Bone marrow (tissue), 2 donors: Measurements from ENCODE around the gene SIGLEC14.
"Not testable (repeated sequence)": the region's sequence is repeated elsewhere in the genome, so short reads cannot be mapped to it uniquely, and the experiment has no call there.

Experiments used
- DNase-seq, 2 donors: peaks; one replicate each; lab custom pipeline; 2025; lab: John Stamatoyannopoulos, UW

The SIGLEC14 gene, protein sequence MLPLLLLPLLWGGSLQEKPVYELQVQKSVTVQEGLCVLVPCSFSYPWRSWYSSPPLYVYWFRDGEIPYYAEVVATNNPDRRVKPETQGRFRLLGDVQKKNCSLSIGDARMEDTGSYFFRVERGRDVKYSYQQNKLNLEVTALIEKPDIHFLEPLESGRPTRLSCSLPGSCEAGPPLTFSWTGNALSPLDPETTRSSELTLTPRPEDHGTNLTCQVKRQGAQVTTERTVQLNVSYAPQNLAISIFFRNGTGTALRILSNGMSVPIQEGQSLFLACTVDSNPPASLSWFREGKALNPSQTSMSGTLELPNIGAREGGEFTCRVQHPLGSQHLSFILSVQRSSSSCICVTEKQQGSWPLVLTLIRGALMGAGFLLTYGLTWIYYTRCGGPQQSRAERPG

DNA sequence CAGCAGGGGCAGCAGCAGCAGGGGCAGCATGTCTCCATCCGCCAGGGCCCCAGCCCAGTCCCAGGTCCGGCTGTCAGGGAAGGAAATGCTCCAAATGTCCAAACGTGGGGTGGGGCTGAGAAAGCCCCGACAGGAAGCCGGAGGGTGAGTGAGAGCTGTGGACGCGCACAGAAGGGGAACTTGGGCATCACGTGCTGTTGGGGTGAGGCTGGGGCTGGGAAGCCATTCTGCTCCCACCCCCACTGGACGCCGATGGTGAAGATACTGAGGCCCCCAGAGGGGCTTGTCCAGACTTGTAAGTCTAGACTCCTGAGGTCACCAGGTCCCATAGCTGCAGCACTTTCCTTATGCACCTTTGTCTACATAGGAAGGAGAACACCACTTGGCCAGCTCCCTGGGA lies at the start of gene SIGLEC14:
Gene SIGLEC14 (minus strand): TSS at position 96 of the 400 bp plus-strand sequence. CDS start 66 bp downstream, at position 30.
- DNase-seq = not testable (repeated sequence)

DNA sequence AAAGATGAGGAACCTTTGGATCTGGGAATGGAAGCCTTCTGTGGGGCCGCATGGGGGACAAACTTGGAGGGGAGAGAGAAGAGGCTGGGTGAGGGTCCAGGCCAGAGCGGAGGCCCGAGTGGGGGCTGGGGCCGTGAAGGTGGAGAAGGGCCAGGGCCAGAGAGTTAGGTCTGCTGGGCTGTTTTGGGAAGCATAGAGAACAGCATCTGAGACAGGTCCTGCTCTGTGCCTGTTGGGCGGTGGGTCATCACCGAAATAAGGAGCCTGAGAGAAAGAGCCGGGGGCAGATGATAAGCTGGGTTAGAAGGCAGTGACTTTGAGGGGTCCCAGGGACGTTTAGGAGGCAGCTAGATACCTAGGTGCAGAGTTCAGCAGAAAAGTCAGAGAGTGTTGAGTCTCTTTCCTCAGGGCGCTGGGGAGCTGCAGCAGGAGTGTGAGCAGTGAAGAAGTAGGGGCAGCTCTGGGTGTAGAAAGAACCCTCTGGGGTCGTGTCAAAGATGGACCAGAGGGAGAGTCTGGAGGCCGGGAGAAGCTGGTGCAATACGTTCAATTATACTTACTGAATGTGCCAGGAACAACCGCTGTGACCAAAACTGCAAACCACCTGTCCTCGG lies 49.2 kb upstream of the SIGLEC14 start:
- DNase-seq = no peak

DNA sequence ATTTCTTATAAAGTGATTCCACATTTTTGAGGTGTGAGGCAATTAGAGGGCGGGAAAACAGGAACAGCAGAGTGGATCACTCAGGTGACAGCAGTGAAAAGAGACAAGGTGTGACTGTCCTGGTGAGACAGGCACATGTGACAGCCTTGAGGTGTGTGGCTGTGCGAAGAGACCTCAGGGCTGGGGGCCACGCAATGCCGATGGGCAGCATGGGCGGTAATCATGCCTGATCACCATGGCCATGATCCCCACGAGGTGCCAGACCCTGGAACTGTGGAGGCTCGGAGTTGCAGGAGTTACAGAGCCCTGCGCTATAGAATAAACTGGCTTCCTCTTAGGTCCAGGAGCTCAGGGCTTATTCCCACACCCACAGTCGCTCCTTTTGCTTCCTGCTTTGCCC lies 48.5 kb upstream of the SIGLEC14 start:
- no peak for DNase-seq

DNA sequence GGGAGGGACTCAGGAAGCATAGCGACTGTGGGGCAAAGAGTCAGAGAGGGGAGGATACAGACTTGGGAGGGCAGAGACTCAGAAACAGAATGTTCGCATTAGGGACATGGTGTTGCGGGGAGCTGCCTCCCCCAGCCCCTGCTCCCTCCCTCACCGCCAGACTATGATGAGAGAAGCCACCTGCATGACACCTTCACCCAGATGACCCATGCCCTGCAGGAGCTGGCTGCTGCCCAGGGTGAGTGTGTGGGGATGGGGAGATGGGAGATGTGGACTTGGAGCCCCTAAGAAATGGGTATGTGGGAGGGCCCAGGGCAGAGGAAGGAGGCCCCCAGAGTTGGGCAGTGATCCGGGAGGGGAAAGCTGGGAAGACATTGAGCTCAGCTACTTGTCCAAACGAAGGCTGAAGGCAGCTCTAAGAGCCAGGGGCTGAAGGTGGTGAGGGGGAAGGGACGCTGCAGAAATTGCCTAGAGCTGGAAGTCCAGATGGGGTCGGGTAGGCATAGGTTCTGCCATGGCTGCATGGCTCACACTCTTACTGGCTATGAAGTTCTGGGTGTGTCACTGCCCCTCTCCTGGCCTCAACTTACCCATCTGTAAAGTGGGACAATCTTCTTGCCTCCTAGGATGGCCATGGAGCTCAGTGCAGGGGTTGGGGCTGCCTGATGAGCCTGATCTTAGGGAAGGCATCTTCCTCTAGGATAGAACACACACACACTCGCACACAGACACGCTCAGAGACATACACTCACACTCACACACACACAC lies 47.9 kb upstream of the SIGLEC14 start:
- no peak for DNase-seq

DNA sequence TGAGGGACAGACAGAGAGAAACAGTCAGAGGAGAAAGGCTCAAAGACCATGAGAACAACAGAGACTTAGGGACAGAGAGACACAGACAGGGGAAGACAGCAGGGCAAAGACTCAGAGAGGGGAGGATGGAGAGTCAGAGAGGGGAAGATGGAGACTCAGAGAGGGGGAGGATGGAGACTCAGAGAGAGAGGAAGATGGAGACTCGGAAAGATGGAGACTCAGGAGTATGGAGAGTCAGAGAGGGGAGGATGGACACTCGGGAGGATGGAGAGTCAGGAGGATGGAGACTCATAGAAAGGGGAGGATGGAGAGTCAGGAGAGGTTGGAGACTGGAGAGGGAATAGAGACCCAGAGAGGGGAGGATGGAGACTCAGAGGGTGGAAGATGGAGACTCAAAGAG lies 47.2 kb upstream of the SIGLEC14 start:
- no peak for DNase-seq

DNA sequence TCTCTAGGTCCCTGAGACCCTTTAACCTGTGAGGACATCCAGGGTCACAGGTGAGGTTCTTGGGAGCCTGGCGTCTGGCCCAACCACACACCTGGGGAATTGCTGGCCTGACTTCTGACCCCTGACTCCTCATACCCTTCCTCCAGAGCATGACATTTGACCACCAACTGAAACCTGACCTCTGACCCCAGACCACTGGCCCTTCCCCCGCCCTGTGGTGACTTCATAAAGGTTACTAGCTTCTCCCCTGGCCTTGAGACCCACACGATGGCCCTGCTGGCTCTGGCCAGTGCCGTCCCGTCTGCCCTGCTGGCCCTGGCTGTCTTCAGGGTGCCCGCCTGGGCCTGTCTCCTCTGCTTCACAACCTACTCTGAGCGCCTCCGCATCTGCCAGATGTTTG lies 46.6 kb upstream of the SIGLEC14 start, which contains the start of gene SPACA6:
Gene SPACA6 (plus strand): TSS at position 71 of the 400 bp plus-strand sequence. CDS start 197 bp downstream, at position 268.
- no peak for DNase-seq

DNA sequence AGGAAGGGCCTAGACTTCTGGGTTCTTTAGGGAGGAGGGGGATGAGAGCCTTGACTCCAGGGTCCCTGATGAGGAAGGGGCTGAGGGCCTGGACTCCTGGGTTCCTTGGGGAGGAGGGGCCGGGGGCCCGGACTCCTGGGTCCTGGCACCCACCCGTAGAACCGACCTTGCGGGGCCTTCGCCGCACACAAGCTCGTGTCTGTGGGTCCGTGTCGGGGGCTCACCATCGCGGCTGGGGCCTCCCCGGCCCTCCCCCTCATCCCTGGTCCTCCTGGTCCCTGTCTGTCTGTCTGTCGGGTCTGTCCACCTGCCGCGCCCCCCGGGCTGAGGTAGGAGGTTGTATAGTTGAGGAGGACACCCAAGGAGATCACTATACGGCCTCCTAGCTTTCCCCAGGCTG lies 45.8 kb upstream of the SIGLEC14 start:
- no peak for DNase-seq

DNA sequence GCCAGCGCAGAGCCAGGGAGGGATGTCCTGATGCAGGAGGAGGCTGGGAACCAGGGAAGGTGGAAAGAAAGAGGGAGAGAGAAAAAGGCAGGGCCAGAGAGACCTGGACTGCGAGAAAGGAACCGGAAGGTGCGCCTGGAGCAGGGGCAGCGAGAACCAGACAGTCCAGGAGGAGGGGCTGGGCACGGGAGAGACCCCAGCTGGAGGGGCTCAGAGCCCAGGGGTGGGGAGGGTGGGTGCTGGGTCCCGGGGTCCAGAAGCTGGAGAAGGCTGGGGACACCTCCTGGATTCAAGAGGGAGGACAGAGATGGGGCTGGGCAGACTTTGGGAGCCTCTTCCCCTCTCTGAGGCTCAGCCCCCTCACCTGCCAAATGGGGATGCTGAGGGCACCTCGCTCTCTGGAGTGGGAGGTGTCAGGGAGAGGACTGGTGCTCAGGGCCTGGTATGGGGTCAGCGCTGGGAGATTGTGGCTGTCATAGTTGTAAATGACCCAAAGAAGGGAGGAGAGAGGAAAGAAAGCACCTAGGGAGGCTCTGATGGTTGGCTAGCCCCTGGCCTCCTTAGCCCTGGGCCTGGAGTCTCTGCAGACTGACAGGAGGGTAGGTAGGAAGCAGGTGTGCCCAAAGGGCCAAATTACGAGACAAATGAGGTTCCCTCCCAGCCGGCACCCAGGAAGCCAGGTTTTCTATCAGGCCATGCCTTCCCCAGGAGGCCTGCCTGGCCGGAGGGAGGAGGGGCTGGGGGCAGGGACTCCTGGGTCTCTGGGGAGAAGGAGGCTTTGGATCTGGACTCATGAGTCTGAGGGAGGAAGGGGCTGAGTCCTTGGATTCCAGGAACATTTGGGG lies 45.2 kb upstream of the SIGLEC14 start:
- no peak for DNase-seq

DNA sequence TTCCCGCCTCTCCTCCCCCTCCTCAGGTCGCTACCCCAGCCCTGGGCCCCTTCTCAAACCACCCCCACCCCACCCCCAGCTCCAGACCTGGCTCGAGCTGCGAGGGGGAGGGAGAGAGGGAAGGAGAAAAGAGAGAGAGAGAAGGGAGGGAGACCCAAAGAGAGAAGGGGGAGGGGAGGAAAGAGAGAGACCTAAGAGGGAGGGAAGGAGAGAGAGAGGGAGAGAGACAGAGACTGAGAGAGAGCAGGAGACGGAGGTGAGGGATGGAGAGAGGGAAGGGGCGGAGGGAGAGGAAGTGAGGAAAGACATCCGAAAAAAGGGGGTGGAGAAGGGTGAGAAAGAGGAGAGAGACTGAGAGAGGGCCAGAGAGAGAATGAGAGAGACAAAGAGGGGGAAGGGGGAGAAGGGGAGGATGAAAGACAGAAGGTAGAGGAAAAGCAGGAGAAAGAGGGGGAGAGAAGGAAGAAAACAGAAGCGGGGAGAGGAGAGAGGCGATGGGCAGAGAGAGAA lies 44.5 kb upstream of the SIGLEC14 start:
- no peak for DNase-seq

DNA sequence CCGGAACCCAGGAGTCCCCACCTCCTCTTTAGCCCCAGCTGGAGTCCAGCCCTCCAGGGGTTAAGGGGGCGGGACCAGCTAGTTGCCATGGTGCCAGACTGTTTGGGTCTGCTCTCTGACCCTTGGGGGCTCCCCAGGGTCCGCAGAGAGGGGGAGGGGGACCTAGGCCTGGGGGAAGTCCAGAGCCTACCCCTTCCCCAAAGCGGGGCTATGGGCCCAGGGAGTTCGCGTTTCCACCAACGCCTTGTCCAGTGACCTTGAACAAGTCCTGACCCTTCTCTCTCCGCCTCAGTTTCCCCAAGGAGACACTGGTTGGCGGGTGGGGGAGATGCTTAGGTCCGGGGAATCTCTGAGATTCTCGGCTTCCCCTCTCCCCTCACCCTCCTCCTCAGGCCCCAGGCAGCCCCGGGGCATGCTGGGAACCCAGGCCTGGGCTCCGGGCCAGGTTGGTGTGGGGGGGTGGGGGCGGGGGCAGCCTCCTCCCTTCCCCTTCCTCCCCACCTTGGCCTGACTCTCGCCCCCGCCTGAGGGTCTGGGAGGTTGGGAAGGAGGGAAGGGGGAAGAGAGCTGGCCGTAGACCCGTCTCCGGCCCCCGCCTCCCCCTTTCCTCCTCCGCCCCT lies 43.9 kb upstream of the SIGLEC14 start:
- DNase-seq = peak in 1 of 2 donors; percentile 19

DNA sequence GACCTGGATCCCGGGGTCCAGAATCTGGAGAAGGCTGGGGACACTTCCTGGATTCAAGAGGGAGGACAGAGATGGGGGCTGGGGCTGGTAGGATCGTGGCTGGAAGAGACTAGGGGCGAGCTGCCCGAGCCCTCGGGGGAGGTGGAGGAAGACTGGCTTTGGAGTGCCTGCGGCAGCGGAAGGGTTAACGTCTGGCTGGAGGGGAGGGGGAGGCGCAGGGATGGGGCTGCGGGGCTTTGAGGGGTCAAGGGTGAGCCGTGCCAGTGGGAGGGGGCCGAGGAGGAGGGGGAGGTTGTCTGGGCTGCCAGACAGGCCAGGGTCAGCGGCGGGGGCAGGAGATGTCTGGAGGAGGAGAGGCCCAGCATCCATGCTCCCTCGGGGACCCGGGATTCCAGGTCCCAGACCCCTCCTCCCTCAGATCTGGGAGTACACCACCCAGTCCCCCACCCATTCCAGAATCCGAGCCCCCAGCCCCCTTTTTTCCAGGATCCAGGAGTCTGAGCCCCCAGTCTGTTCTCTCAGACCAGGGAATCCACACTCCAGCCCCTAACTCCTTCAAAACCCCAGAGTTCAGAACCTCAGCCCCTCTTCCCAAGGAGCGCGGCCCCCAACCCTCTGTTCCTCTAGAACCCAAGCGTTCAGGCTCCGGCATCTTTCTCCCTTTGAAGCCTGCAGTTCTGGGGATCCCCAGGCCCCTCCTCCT lies 43.3 kb upstream of the SIGLEC14 start:
- no peak for DNase-seq

DNA sequence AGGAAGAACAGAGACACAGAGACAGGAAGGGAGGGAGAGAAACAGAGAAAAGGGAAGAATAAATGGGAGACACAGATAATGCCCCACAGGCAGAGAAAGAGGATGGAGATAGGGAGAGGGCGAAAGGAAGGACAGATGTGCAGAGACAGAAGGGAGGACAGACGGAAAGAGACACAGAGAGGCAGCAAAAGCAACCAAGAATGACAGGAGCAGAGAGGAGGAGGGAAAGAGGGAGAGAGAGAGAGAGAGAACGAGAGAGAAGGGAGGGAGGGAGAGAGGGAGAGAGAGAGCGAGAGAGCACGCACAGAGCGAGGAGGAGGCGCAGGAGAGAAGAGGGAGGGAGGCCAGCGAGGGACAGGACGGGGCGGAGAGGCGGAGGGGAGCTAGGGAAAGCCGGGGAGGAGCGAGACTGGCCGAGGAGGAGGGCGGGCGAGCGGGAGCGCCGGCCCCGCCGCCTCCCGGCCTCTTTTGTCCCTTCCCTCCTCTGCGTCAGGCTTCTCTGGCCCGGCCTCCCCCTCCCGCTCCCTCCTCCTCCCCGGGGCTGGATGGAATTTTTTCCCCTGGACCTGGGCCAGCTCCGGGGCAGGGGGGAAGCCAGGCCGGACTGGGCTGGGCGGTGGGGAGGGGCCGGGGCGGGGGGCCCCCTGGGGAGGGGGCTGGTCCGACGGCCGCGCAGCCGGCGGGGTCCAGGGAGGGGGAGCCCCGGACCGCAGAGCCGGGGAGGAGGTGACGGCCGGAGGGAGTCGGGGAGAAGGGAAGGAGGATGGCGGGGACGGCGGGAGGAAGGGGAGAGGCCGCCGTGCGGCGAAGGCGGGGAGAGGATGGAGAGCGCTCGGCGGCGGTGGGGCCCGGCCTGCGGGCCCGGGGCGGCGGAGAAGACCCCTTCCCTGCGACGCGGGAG lies 42.3 kb upstream of the SIGLEC14 start:
- peak in 1 of 2 donors; percentile 26 for DNase-seq

DNA sequence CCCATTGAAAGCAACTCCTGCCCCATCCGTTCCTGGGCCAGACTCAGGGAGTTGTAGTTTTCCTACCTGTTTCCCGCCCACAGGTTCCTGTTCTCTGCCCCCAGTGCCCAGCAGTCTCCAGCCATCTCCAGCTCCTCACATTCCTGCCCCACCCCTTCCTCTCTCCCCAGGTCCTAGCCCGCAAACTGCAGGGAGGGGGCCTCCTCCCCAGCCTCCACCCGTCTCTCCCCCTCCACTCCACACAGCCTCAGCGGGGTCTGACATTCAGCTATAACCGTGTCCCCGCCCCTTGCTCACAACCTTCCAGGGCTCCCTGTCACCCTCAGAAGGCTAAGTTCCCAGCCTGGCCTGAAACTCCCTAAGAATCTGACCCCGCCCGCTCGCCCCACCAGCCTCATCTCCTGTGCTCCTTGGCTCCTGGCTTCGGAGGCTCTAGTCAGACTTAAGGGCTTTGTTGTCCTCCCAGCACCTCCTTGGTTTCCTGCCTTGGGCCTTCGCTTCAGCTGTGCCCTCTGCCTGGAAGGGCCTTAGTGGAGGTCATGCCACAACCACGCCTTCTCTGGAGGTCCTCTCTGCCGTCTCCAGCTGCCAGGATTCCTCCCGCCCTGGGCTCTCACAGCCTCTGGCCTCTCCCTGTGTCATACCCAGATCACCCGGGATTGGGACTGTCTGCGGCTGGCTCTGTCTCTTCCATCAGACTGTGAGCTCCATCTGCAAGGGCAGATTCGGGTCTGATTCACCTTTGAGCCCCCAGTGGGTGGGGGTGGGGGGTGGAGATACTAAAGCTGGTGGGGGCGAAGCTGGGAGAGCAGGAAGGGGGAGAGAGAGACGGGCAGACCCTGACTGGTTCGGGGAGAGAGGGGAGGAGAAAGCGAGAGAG lies 41.4 kb upstream of the SIGLEC14 start:
- no peak for DNase-seq

DNA sequence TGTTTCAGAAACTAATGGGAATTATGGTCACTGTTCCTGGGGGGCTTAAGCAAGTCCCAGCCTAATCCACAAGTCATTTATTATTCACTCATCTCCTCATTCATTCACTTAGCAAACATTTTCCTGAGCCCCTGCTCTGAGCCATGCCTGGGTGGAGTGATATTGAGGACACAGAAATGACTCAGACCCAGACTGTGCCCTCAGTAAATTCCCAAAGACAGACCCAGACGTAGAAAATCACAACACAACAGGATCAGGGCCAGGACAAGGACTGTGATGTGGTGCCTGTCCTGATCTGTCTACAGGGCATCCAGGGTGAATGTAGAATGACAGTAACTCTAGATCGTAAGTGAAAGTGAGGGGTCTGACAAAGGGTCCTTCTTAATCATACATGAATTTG lies 39.5 kb upstream of the SIGLEC14 start:
- no peak for DNase-seq

DNA sequence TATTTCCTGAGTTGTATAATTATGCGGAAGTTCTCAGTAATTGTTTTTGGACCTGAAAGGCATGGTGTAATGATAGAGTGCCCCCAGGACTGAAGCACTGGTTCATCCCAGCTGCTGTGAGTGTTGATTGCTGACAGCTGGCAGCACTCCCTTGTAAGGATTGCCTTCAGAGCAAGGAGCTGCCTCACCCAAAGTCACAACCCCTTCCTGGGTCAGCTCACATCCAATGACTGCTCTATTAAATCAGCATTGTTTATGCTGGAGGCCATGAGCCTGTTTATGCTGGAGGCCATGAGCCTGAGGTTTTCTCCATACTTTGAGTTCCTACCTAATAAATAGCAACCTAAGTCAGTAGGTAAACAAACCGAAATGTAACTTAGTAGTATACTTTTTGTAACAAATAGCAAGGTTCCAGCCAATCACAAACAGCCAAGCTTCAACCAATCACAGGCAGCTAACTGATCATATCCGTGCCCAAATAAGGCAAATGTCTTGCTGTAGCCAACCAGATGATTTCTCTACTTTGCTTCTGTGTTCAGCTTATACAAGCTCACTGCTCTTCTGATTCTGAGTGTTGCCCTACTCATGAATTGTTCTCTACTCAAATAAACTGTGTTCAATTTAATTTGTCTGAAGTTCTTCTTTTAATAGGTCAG lies 34.8 kb upstream of the SIGLEC14 start:
- no peak for DNase-seq

DNA sequence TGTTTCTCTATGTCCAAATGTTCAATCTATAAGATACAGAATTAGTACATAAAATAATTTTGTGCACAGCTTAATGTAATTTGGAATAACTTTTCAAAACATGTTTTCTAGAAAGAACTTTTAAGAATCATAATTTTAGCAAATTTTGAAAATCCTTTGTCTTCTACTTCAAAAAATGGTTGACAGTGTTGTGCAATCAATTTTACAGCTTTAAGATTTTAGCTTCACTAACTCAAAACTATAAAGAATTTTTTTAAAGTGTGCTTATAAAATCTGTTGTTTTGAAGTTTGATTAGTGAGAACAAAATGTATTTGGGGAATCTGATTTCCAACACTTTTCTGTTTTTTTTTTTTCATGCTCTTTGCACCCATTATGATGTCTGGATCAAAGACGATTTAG lies 33.8 kb upstream of the SIGLEC14 start:
- DNase-seq = no peak

DNA sequence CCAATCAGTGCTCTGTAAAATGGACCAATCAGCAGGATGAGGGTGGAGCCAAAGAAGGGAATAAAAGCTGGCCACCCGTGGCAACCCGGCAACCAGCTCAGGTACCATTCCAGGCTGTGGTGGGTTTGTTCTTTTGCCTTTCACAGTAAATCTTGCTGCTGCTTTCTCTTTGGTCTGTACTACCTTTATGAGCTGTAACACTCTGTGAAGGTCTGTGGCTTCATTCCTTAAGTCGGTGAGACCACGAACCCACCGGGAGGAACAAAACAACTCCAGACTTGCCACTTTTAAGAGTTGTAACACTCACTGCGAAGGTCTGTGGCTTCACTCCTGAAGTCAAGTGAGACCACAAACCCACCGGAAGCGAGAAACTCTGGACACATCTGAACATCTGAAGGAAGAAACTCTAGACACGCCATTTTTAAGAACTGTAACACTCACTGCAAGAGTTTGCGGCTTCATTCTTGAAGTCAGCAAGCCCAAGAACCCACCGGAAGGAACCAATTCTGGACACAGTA lies 30.0 kb upstream of the SIGLEC14 start:
- DNase-seq = no peak
